Neural cell (in vitro differentiated cells): ENCODE measurements around the gene RASAL1. TPM values are rescaled to one million over a fixed set of nuclear protein-coding genes. Genes with fewer than 3 reads are reported as not detected.

Experiments used
- H2AFZ ChIP-seq: fragments of 200-600, 300-800 bp; sonication (generic), shearing (Covaris generic); 2 replicates; pipeline ENCODE4 v1.6.0; 2014; ENCODE audit warnings: low read depth, mild to moderate bottlenecking, antibody characterized with exemption, low read length, moderate library complexity
- H3F3A ChIP-seq: fragments of 200-600 bp; shearing (Covaris generic); 2 replicates; pipeline ENCODE4 v1.6.1; 2016; ENCODE audit warnings: mild to moderate bottlenecking, moderate library complexity, mixed read lengths, antibody characterized with exemption, low read length; ENCODE audit not compliant: insufficient read depth, poor library complexity, severe bottlenecking
- H3K27ac ChIP-seq: fragments of 200-600, 300-800 bp; sonication (generic), shearing (Covaris generic); 2 replicates; pipeline ENCODE4 v1.5.1; 2014; ENCODE audit warnings: mild to moderate bottlenecking, low read length, moderate library complexity
- H3K27me3 ChIP-seq: fragments of 300-800, 200-600 bp; sonication (generic), shearing (Covaris generic); 2 replicates; pipeline ENCODE4 v1.6.0; 2014; ENCODE audit warnings: mild to moderate bottlenecking, low read depth, low read length, moderate library complexity; ENCODE audit not compliant: insufficient read depth
- H3K36me3 ChIP-seq: fragments of 300-800, 200-600 bp; sonication (generic), shearing (Covaris generic); 2 replicates; pipeline ENCODE4 v1.5.1; 2014; ENCODE audit warnings: mild to moderate bottlenecking, antibody characterized with exemption, low read length, moderate library complexity; ENCODE audit not compliant: insufficient read depth
- H3K4me2 ChIP-seq: fragments of 300-800, 200-600 bp; sonication (generic), shearing (Covaris generic); 2 replicates; pipeline ENCODE4 v1.6.0; 2014; ENCODE audit warnings: mild to moderate bottlenecking, low read length
- H3K4me3 ChIP-seq: fragments of 300-800, 200-600 bp; sonication (generic), shearing (Covaris generic); 2 replicates; pipeline ENCODE4 v1.5.1; 2014; ENCODE audit warnings: mild to moderate bottlenecking, low read length, moderate library complexity
- H3K79me2 ChIP-seq: fragments of 200-600 bp; shearing (Covaris generic); replicated peaks from 2 replicates; pipeline ENCODE4 v1.6.0; 2014; ENCODE audit warnings: mild to moderate bottlenecking, low read length, moderate library complexity; ENCODE audit not compliant: insufficient read depth
- H3K9ac ChIP-seq: fragments of 300-800, 200-600 bp; sonication (generic), shearing (Covaris generic); 2 replicates; pipeline ENCODE4 v1.6.1; 2016; ENCODE audit warnings: mild to moderate bottlenecking, low read length, mixed read lengths
- H3K9me2 ChIP-seq: fragments of 200-600 bp; shearing (Covaris generic); 2 replicates; pipeline ENCODE4 v1.6.1; 2016; ENCODE audit warnings: mild to moderate bottlenecking, low read length, mixed read lengths; ENCODE audit not compliant: insufficient read depth
- H3K9me3 ChIP-seq: fragments of 200-600, 300-800 bp; sonication (generic), shearing (Covaris generic); 2 replicates; pipeline ENCODE4 v1.6.1; 2016; ENCODE audit warnings: mild to moderate bottlenecking, mixed run types, low read length, moderate library complexity, mixed read lengths
- H4K20me1 ChIP-seq: fragments of 200-600 bp; shearing (Covaris generic); 2 replicates; pipeline ENCODE4 v1.6.1; 2016; ENCODE audit warnings: mild to moderate bottlenecking, mixed run types; ENCODE audit not compliant: insufficient read depth
- EP300 ChIP-seq: fragments of 450-650 bp; conservative IDR thresholded peaks from 2 replicates; pipeline ENCODE4 v1.6.1; 2014; ENCODE audit warnings: antibody characterized with exemption, mild to moderate bottlenecking, moderate library complexity; ENCODE audit not compliant: poor library complexity, severe bottlenecking
- EZH2 ChIP-seq: fragments of 200-600, 300-800 bp; shearing (Covaris generic), sonication (generic); IDR thresholded peaks from 2 replicates; pipeline ENCODE4 v1.6.1; 2014; ENCODE audit warnings: antibody characterized with exemption, low read length, borderline replicate concordance, mild to moderate bottlenecking; ENCODE audit not compliant: insufficient read depth, poor library complexity, severe bottlenecking
- MXI1 ChIP-seq: fragments of 450-650 bp; conservative IDR thresholded peaks from 2 replicates; pipeline ENCODE4 v1.6.1; 2014; ENCODE audit warnings: antibody characterized with exemption, mild to moderate bottlenecking; ENCODE audit not compliant: poor library complexity, severe bottlenecking
- POLR2AphosphoS5 ChIP-seq: IDR thresholded peaks from 2 replicates; pipeline ENCODE4 v1.6.1; 2012
- RAD21 ChIP-seq: fragments of 450-650 bp; conservative IDR thresholded peaks from 2 replicates; pipeline ENCODE4 v1.6.1; 2014; ENCODE audit warnings: antibody characterized with exemption, mild to moderate bottlenecking, moderate library complexity
- SMC3 ChIP-seq: fragments of 450-650 bp; conservative IDR thresholded peaks from 2 replicates; pipeline ENCODE4 v1.6.1; 2014; ENCODE audit warnings: antibody characterized with exemption, mild to moderate bottlenecking, moderate library complexity; ENCODE audit not compliant: poor library complexity
- TAF1 ChIP-seq: IDR thresholded peaks from 2 replicates; pipeline ENCODE4 v1.6.1; 2012; ENCODE audit warnings: low read depth
- polyA plus RNA-seq: library from polyadenylated mRNA; depleted of rRNA; stranded (reverse); fragments of >200 nt; gene quantifications from 2 replicates; pipeline ENCODE4 v1.2.3, GENCODE V29; 2014
- TF ChIP-seq, protein P1 (sequence below): IDR thresholded peaks from 2 replicates; pipeline ENCODE4 v1.6.1; 2012; ENCODE audit warnings: borderline replicate concordance
- TF ChIP-seq, protein P2 (sequence below): fragments of 450-650 bp; IDR thresholded peaks from 2 replicates; pipeline ENCODE4 v1.5.1; 2014; ENCODE audit warnings: antibody characterized with exemption, mild to moderate bottlenecking, moderate library complexity; ENCODE audit not compliant: poor library complexity, severe bottlenecking

Gene RASAL1
- polyA plus RNA-seq, 1 donor from 2014 or later = 0.15 TPM

DNA sequence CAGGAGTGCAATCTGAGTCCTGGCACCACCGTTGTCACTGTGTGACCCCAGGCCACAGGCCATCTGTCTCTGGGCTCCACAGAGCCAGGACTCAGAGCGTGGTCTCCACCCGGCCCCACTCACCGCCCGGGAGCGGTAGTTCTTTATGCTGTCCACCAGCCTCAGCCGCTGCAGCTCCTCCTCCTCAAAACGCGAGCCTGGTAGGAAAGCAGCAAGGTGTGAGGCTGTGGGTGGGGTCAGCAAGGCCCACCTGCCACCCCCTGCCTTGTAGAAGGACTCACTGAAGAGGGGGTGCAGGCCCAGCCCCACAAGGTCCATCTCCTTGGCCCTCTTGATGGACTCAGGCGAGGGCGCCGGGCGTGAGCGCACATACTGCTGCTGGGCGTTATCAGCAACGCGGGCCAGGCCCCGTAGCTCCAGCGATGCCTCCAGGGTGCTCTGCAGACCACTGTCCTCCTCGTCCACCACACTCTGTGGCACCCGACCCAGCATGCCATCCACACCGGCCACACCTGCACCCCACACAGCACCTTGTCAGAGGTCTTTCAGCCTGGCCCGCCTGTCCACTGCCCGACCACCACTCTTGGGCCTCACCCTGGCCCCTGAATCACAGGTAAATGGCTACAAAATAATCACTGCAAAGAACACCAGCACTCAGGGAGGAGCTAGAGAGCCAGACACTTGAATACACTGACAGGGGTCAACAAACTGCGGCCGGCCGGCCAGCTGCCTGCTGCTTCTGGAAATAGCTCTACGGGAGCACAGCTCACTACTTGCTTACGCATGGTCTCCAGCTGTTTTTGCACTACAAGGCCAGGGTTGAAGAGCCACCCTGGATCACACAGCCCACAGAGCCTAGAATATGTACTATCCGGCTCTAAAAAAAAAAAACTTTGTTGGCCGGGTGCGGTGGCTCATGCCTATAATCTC is 30.2 kb upstream of the RASAL1 start:
- H4K20me1 ChIP-seq = no peaks in the 10 kb centered on the region
- no peaks in the 10 kb centered on the region for H3K9me2 ChIP-seq
- no peaks in the 10 kb centered on the region for H3F3A ChIP-seq
- no peak overlapping the region for H3K9ac ChIP-seq
- no peak overlapping the region for H3K27ac ChIP-seq
- H3K27me3 ChIP-seq = no peaks in the 10 kb centered on the region
- no peak overlapping the region for H3K4me2 ChIP-seq
- peaks cover under 1% of the 10 kb centered on the region for H3K36me3 ChIP-seq
- no peaks in the 10 kb centered on the region for H3K9me3 ChIP-seq
- H2AFZ ChIP-seq = no peak overlapping the region
- no peak overlapping the region for H3K4me3 ChIP-seq
- no peaks in the 10 kb centered on the region for H3K79me2 ChIP-seq
- TF ChIP-seq MXI1 (no peak), RAD21 (no peak), POLR2AphosphoS5 (no peak), EZH2 (no peak)
- TF ChIP-seq, protein P1, sequence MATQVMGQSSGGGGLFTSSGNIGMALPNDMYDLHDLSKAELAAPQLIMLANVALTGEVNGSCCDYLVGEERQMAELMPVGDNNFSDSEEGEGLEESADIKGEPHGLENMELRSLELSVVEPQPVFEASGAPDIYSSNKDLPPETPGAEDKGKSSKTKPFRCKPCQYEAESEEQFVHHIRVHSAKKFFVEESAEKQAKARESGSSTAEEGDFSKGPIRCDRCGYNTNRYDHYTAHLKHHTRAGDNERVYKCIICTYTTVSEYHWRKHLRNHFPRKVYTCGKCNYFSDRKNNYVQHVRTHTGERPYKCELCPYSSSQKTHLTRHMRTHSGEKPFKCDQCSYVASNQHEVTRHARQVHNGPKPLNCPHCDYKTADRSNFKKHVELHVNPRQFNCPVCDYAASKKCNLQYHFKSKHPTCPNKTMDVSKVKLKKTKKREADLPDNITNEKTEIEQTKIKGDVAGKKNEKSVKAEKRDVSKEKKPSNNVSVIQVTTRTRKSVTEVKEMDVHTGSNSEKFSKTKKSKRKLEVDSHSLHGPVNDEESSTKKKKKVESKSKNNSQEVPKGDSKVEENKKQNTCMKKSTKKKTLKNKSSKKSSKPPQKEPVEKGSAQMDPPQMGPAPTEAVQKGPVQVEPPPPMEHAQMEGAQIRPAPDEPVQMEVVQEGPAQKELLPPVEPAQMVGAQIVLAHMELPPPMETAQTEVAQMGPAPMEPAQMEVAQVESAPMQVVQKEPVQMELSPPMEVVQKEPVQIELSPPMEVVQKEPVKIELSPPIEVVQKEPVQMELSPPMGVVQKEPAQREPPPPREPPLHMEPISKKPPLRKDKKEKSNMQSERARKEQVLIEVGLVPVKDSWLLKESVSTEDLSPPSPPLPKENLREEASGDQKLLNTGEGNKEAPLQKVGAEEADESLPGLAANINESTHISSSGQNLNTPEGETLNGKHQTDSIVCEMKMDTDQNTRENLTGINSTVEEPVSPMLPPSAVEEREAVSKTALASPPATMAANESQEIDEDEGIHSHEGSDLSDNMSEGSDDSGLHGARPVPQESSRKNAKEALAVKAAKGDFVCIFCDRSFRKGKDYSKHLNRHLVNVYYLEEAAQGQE = no peak
- TF ChIP-seq, protein P2, sequence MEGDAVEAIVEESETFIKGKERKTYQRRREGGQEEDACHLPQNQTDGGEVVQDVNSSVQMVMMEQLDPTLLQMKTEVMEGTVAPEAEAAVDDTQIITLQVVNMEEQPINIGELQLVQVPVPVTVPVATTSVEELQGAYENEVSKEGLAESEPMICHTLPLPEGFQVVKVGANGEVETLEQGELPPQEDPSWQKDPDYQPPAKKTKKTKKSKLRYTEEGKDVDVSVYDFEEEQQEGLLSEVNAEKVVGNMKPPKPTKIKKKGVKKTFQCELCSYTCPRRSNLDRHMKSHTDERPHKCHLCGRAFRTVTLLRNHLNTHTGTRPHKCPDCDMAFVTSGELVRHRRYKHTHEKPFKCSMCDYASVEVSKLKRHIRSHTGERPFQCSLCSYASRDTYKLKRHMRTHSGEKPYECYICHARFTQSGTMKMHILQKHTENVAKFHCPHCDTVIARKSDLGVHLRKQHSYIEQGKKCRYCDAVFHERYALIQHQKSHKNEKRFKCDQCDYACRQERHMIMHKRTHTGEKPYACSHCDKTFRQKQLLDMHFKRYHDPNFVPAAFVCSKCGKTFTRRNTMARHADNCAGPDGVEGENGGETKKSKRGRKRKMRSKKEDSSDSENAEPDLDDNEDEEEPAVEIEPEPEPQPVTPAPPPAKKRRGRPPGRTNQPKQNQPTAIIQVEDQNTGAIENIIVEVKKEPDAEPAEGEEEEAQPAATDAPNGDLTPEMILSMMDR = no peak

DNA sequence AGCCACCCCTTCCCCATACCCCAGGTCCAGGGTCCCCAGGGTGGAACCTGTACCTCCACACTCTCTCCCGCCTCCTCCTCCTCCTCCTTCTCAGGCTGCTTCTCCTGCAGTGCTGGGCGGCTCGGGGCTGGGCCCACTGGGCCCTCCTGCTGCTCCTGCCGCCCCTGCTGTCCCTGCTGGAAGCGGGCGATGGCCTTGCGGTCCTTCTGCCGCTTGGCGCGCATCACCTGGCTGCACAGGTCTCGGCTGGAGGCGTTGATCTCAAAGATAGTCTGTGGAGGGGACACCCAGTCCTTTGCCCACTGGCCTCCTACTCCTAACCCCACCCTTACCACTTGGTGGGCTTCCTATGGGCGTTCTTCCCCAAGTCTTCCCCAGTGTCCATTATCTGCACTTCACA is 28.5 kb upstream of the RASAL1 start:
- no peaks in the 10 kb centered on the region for H3K9me3 ChIP-seq

More for the DNA sequence above, 28.5 kb upstream of the RASAL1 start:
- H3K4me3 ChIP-seq = no peak overlapping the region
- no peaks in the 10 kb centered on the region for H3K9me2 ChIP-seq
- no peak overlapping the region for H3K27ac ChIP-seq
- H2AFZ ChIP-seq = no peak overlapping the region
- H3K27me3 ChIP-seq = no peaks in the 10 kb centered on the region
- H3F3A ChIP-seq = no peaks in the 10 kb centered on the region
- no peak overlapping the region for H3K4me2 ChIP-seq
- no peaks in the 10 kb centered on the region for H3K79me2 ChIP-seq
- H3K9ac ChIP-seq = no peak overlapping the region
- H4K20me1 ChIP-seq = no peaks in the 10 kb centered on the region
- TF ChIP-seq SMC3 = no peak
- TF ChIP-seq, protein P1 = no peak
- no peak for TF ChIP-seq MXI1
- no peak for TF ChIP-seq RAD21
- no peak for TF ChIP-seq EP300
- TF ChIP-seq, protein P2 = no peak
- TF ChIP-seq POLR2AphosphoS5 = no peak
- TF ChIP-seq EZH2 = no peak
- TF ChIP-seq TAF1 = no peak
- no peaks in the 10 kb centered on the region for H3K36me3 ChIP-seq
